Left lung (tissue), 10 donors: ENCODE measurements around the gene ARHGAP8. TPM values are rescaled to one million over a fixed set of nuclear protein-coding genes. Genes with fewer than 3 reads are reported as not detected.
A peak's percentile ranks its signal among the peaks of the same experiment; 100 is the strongest.

ENCODE experiments used
- ATAC-seq: fragments of 200-7000 bp; cut with Tn5 transposase; one replicate; pipeline ENCODE4 v1.9.1; 2020; ENCODE audit warnings: moderate library complexity
- DNase-seq, 4 donors: peaks; one replicate each; pipeline ENCODE4 v3.0.0-alpha.2; 2013 to 2020
- H3K27ac ChIP-seq, 2 donors: fragments of 200-600 bp; sonication (generic) in 1 of 2; one replicate each; pipeline versions ENCODE4 v1.5.0 to v1.8.0; 2020 to 2021
- H3K27me3 ChIP-seq, 2 donors: fragments of 200-600 bp; sonication (generic) in 1 of 2; one replicate each; pipeline versions ENCODE4 v1.5.0 to v1.8.0; 2020 to 2021
- H3K36me3 ChIP-seq, 2 donors: fragments of 200-600 bp; sonication (generic) in 1 of 2; one replicate each; pipeline versions ENCODE4 v1.5.0 to v1.8.0; 2020 to 2021
- H3K4me1 ChIP-seq, 2 donors: fragments of 200-600 bp; one replicate each; pipeline ENCODE4 v1.8.0; 2021
- H3K4me3 ChIP-seq, 2 donors: fragments of 200-600 bp; sonication (generic) in 1 of 2; one replicate each; pipeline versions ENCODE4 v1.5.0 to v1.8.0; 2020 to 2021; ENCODE audit warnings: mild to moderate bottlenecking in 1 of 2
- H3K9me3 ChIP-seq, 2 donors: fragments of 200-600 bp; sonication (generic) in 1 of 2; one replicate each; pipeline versions ENCODE4 v1.5.0 to v1.8.0; 2020 to 2021
- intact Hi-C, 2 donors: fragments of 100-400 bp; cut with DNase I; formaldehyde crosslinking; loops; one replicate each; pipeline versions ENCODE4 v1.11.2 to v1.14.2; 2022
- polyA plus RNA-seq, 6 donors: library from polyadenylated mRNA; unstranded; fragments of 120-200 nt; gene quantifications; one replicate each; pipeline ENCODE4 v1.2.1, GENCODE V29; 2013; ENCODE audit not compliant: insufficient read length in 6 of 6
- total RNA-seq, 2 donors: library from RNA; stranded (reverse); fragmentation: NEBNext Ultra II Directional; extraction: Animal tissue kit (Norgen Biotek cat#: 25700); gene quantifications; one replicate each; pipeline ENCODE4 v1.2.1, GENCODE V29; 2021
- TF ChIP-seq, protein P1 (sequence below), 2 donors: fragments of 200-600 bp; sonication (generic) in 1 of 2; IDR thresholded peaks; one replicate each; pipeline versions ENCODE4 v1.5.0 to v1.8.0; 2021; ENCODE audit warnings: antibody characterized with exemption in 2 of 2
- donor health status: DM: no; HTN: yes; CAD: no.
- donor health status: DM: no; HTN: no; CAD: no.

The ARHGAP8 gene
- total and polyA plus RNA-seq, 8 donors: 18.3 to 47.0 (median 35.0) TPM

DNA sequence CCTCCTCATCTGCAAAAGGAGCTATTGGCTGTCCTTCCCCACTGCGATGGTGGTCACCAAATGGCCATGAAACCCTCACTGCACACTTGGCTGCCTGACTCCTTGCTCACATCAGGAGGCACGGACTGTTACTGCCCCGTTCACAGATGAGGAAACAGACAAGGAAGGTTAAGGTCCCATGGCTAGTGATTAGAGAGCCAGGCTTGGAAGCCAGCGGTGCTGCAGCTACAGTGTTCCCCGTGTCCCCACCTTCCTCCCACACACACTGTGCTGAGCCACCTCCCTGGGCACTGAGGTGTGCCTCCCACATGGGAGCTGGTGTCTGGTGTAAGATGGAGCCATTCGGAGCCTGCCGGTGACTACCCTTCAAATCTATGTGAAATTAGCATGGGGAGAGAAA lies 2.6 kb downstream of the ARHGAP8 start:
- no peaks in the 10 kb centered on the region for H3K4me1 ChIP-seq
- H3K9me3 ChIP-seq: no peaks in the 10 kb centered on the region
- TF ChIP-seq, protein P1, sequence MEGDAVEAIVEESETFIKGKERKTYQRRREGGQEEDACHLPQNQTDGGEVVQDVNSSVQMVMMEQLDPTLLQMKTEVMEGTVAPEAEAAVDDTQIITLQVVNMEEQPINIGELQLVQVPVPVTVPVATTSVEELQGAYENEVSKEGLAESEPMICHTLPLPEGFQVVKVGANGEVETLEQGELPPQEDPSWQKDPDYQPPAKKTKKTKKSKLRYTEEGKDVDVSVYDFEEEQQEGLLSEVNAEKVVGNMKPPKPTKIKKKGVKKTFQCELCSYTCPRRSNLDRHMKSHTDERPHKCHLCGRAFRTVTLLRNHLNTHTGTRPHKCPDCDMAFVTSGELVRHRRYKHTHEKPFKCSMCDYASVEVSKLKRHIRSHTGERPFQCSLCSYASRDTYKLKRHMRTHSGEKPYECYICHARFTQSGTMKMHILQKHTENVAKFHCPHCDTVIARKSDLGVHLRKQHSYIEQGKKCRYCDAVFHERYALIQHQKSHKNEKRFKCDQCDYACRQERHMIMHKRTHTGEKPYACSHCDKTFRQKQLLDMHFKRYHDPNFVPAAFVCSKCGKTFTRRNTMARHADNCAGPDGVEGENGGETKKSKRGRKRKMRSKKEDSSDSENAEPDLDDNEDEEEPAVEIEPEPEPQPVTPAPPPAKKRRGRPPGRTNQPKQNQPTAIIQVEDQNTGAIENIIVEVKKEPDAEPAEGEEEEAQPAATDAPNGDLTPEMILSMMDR (IDR thresholded peaks at IDR 0.05): no peak
- DNase-seq (peak in 1 of 4 donors; percentile 35), ATAC-seq (peak; percentile 2)
- H3K36me3 ChIP-seq: no peaks in the 10 kb centered on the region
- H3K27ac ChIP-seq: no peak overlapping the region
- intact Hi-C loops: no loop called here
- H3K27me3 ChIP-seq: peaks cover 0 to 68% of the 10 kb centered on the region in 2 donors
- H3K4me3 ChIP-seq: no peak overlapping the region

DNA sequence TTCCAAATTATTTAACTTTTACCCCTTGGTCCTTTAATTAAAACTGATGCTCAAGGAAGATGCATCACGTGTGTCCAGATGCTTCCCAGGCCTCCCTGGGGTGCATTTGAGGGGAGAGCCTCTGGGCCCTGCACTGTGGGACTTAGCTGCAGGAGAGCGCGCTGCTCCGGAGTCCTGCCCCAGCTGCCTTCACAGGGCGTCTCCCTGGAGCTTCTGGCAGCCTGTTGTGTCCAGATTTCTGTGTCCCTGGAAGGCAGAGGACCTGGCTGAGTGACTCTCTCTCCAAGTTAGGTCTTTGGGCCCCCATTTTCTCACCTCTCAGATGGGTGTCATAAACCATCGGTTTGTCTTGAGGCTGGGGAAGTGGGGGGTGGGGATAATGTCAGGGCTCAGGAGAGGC lies 3.0 kb downstream of the ARHGAP8 start:
- peak overlapping the region; percentile 23 to 62 for H3K27ac ChIP-seq
- DNase-seq: peak in 1 of 4 donors; percentile 31
- TF ChIP-seq, protein P1 (IDR thresholded peaks at IDR 0.05): no peak
- H3K4me1 ChIP-seq: no peaks in the 10 kb centered on the region
- ATAC-seq: peak; percentile 33
- intact Hi-C loops: no loop called here
- peaks cover 0 to 64% of the 10 kb centered on the region in 2 donors for H3K27me3 ChIP-seq
- no peaks in the 10 kb centered on the region for H3K9me3 ChIP-seq
- H3K36me3 ChIP-seq: no peaks in the 10 kb centered on the region
- no peak overlapping the region for H3K4me3 ChIP-seq

DNA sequence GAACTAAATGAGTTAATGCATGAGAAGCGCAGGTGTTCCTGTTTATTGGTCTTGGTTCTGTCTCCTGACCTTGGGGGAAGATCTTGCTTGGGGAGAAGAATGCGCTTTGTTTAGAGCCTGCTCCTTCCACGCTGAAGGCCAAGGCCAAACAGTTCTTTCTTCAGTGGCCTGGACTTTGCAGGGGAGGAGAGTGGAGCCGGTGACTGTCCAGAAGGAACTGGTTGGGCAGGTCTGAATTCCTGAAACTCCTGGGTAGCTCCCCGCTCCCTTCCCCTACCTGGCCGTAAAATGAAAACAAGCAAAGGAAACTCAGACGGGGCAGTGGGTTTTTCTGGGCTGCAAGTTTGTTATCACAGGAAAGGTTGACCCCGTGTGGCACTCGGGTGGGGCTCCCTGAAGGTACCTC lies 3.6 kb downstream of the ARHGAP8 start:
- ATAC-seq (peak; percentile 68), DNase-seq (peak in 2 of 4 donors; percentile 42 to 78)
- Histone ChIP-seq H3K4me3 (no peak overlapping the region), H3K9me3 (no peaks in the 10 kb centered on the region), H3K4me1 (no peaks in the 10 kb centered on the region), H3K27me3 (peaks cover 0 to 59% of the 10 kb centered on the region in 2 donors), H3K36me3 (no peaks in the 10 kb centered on the region), H3K27ac (peak overlapping the region; percentile 23 to 62)
- intact Hi-C loops: no loop called here
- TF ChIP-seq, protein P1 (IDR thresholded peaks at IDR 0.05): no peak

DNA sequence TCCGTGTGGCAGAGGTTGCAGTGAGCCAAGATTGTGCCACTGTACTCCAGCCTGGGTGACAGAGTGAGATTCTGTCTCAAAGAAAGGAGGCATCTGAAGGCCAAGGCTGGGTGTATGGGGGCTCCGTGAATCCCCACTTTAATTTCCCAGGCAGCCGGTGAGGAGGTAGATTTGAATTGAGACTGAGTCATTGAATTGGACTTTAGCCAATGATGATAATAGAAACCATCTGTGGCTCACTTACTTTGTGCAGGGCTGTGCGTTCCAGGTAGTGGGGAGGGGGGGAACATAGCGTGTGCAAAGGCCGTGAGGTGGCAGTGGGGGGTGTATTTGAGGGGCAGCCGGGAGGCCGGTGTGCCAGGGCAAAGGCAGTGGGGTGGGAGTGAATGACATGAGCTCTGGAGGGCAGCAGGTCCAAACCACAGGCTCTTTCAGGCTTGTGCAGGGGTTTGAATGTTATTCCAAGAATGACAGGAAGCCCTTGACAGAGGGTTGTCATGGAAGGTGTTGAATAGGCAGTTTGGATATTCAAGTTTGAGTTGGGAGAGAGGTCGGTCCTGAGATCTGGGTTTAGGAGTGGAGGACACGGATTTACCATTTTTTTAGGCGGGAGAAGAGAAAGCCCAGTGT lies 6.1 kb downstream of the ARHGAP8 start:
- peaks cover 0 to 34% of the 10 kb centered on the region in 2 donors for H3K27me3 ChIP-seq
- ATAC-seq: no peak

DNA sequence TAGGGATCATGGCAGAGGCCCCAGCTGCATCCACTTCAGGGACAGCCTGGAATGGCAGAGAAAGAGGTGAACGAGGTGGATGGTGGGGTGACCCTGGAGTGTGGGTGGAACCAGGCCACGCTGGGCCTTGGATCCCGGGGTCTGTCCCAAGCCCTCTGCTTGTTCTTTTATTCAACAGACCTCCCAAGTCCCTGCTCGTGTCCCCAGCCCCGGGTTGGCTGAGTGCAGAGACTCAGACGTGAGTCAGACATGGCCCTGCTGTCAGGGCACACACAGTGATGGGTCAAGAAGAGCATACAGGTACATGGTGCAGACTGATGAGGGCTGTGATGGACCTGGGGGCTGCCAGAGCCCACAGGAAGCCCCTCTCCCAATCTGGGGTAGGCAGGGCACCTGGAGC lies 6.6 kb downstream of the ARHGAP8 start:
- no peak overlapping the region for H3K4me3 ChIP-seq
- H3K4me1 ChIP-seq: no peaks in the 10 kb centered on the region
- ATAC-seq: no peak
- no peak overlapping the region for H3K27ac ChIP-seq
- no peaks in the 10 kb centered on the region for H3K36me3 ChIP-seq
- H3K27me3 ChIP-seq: peaks cover 0 to 28% of the 10 kb centered on the region in 2 donors
- intact Hi-C loops: no loop called here
- no peaks in the 10 kb centered on the region for H3K9me3 ChIP-seq
- TF ChIP-seq, protein P1 (IDR thresholded peaks at IDR 0.05): no peak
- peak in 1 of 4 donors; percentile 37 for DNase-seq

More for the DNA sequence above, 6.1 kb downstream of the ARHGAP8 start:
- Histone ChIP-seq H3K9me3 (no peaks in the 10 kb centered on the region), H3K4me3 (no peak overlapping the region), H3K27ac (no peak overlapping the region), H3K36me3 (no peaks in the 10 kb centered on the region), H3K4me1 (no peaks in the 10 kb centered on the region)
- TF ChIP-seq, protein P1 (IDR thresholded peaks at IDR 0.05): no peak
- intact Hi-C loops: no loop called here
- DNase-seq: no peak
